ENCODE data around the gene PIERCE2.

- TF ChIP-seq MAX (IDR thresholded peaks at IDR 0.05) (no peak), CREB1 (IDR thresholded peaks at IDR 0.05; ENCODE audit: low read depth) (no peak), RAD21 (IDR thresholded peaks at IDR 0.05; ENCODE audit: low read depth) (no peak), YY1 (IDR thresholded peaks at IDR 0.05; ENCODE audit: low read depth) (no peak), EGR1 (IDR thresholded peaks at IDR 0.05) (no peak), TAF1 (IDR thresholded peaks at IDR 0.05; ENCODE audit: low read depth) (no peak), ZBTB7A (IDR thresholded peaks at IDR 0.05; ENCODE audit: low read depth) (no peak), NFIC (IDR thresholded peaks at IDR 0.05) (no peak), CEBPB (IDR thresholded peaks at IDR 0.05) (no peak), USF1 (IDR thresholded peaks at IDR 0.05) (no peak), EP300 (IDR thresholded peaks at IDR 0.05; ENCODE audit: borderline replicate concordance) (no peak), TCF12 (IDR thresholded peaks at IDR 0.05; ENCODE audit: low read depth) (no peak), REST (IDR thresholded peaks at IDR 0.05; ENCODE audit: low read depth) (no peak)
Observed at GRCh38 chr15:55420171-55420866, 12.0 kb downstream of the PIERCE2 start.

All from Ishikawa (cell line).